ENCODE data around the gene MYO16. TPM values are rescaled to one million over a fixed set of nuclear protein-coding genes. Genes with fewer than 3 reads are reported as not detected.

Gene MYO16
- total and polyA plus RNA-seq, 2 of the 4 experiments (the other 2 are of a cell fraction) = under 0.01 to 0.03 TPM

DNA sequence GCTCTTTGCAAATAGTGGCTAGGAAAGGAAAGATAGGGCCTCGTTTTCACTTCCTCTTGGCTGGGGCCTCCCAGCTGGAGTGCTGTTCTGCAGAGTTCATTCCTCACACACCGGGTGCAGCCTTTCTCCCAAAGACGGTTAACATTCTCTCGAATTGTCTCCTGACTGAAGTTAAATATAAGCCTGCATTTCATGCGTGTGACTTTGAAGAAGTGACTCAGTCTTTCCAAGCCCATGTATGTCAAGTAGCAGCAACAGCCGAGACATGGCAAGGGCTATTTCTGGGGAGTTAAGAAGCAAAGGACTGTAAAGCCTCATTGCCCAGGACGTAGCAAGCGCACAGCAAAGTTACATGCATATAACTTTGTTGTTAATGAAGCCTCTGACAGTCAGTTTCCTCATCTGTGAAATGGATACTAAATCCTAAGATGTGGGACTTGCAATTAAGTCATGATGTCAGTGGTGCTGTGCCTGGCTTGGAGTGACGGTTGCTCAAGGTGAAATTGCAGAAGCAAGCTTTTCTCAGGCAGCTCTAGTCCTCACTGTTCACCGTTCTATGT, 502.4 kb downstream of the MYO16 start:
- no peak overlapping the region for H3K56ac ChIP-seq (ENCODE audit: extremely low read depth, insufficient read depth, low read length)
- H3K14ac ChIP-seq (replicated peaks; ENCODE audit: low read depth, low read length) = no peak overlapping the region
- in situ Hi-C loops (cut with MboI; ENCODE audit: low sequenced_read_pairs) (no loop called here), dilution Hi-C loops (cut with HindIII; ENCODE audit: low sequenced_read_pairs, unreplicated experiment) (no loop called here), intact Hi-C loops (cut with micrococcal nuclease) (no loop called here)
- H3K79me1 ChIP-seq (ENCODE audit: low read depth in 1 of 2, low read length in 2 of 2) = no peaks in the 10 kb centered on the region
- no peaks in the 10 kb centered on the region for H3K9me3 ChIP-seq (ENCODE audit: control insufficient read depth, insufficient read depth, low read length)
- no peak overlapping the region for H2AK5ac ChIP-seq (ENCODE audit: low read depth, low read length)
- no TSS peak for BruUV-seq (replicated peaks)
- peak; percentile 32; the same call in 1 of the 2 replicates for ATAC-seq (ENCODE audit: low read depth)
- no peak overlapping the region for H3K18ac ChIP-seq (ENCODE audit: low read depth, low read length)
- H3K9ac ChIP-seq (ENCODE audit: low read depth, low read length) = no peak overlapping the region
- no peak overlapping the region for H2BK5ac ChIP-seq (ENCODE audit: low read depth, low read length, poor library complexity, severe bottlenecking)
- no peak overlapping the region for H3K4me3 ChIP-seq (ENCODE audit: insufficient read depth, low read depth, low read length)
- H4K20me1 ChIP-seq (ENCODE audit: insufficient read depth, low read length) = no peaks in the 10 kb centered on the region
- 74% methylated on average over 6 of the region's 10 CpGs; no CpG with 5 or more reads in 1 of the 2 experiments for WGBS, 2 experiments (ENCODE audit: extremely low coverage in 2 of 2, insufficient read length in 1 of 2)
- H3K27me3 ChIP-seq (ENCODE audit: control insufficient read depth, insufficient read depth, low read length) = peaks cover 12% of the 10 kb centered on the region
- H3K9me1 ChIP-seq (ENCODE audit: insufficient read depth, low read length) = no peaks in the 10 kb centered on the region
- H2AFZ ChIP-seq (replicated peaks; ENCODE audit: low read length, poor library complexity) = peak overlapping the region; percentile 8
- no peak overlapping the region for H3K27ac ChIP-seq (ENCODE audit: insufficient read depth, low read length)
- TF ChIP-seq CEBPB (IDR thresholded peaks at IDR 0.05; ENCODE audit: low read depth, low read length) (no peak), MAFK (IDR thresholded peaks at IDR 0.05; ENCODE audit: low read depth, low read length) (no peak), NFE2L2 (IDR thresholded peaks at IDR 0.05; ENCODE audit: low read depth, low read length) (no peak), POLR2A (IDR thresholded peaks at IDR 0.05; ENCODE audit: low read depth, low read length) (no peak), MXI1 (IDR thresholded peaks at IDR 0.05; ENCODE audit: borderline replicate concordance, low read depth, low read length) (no peak), FOS (IDR thresholded peaks at IDR 0.05; ENCODE audit: low read depth, low read length) (no peak), RAD21 (IDR thresholded peaks at IDR 0.05; ENCODE audit: low read length) (no peak), RFX5 (IDR thresholded peaks at IDR 0.05; ENCODE audit: low read depth, low read length) (no peak), BHLHE40 (IDR thresholded peaks at IDR 0.05; ENCODE audit: low read depth, low read length) (no peak)
- TF ChIP-seq, protein P1, sequence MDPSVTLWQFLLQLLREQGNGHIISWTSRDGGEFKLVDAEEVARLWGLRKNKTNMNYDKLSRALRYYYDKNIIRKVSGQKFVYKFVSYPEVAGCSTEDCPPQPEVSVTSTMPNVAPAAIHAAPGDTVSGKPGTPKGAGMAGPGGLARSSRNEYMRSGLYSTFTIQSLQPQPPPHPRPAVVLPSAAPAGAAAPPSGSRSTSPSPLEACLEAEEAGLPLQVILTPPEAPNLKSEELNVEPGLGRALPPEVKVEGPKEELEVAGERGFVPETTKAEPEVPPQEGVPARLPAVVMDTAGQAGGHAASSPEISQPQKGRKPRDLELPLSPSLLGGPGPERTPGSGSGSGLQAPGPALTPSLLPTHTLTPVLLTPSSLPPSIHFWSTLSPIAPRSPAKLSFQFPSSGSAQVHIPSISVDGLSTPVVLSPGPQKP (IDR thresholded peaks at IDR 0.05; ENCODE audit: borderline replicate concordance, low read depth, low read length) = no peak
- TF ChIP-seq, protein P2, sequence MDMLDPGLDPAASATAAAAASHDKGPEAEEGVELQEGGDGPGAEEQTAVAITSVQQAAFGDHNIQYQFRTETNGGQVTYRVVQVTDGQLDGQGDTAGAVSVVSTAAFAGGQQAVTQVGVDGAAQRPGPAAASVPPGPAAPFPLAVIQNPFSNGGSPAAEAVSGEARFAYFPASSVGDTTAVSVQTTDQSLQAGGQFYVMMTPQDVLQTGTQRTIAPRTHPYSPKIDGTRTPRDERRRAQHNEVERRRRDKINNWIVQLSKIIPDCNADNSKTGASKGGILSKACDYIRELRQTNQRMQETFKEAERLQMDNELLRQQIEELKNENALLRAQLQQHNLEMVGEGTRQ (IDR thresholded peaks at IDR 0.05; ENCODE audit: low read depth, low read length) = no peak
- TF ChIP-seq, protein P3, sequence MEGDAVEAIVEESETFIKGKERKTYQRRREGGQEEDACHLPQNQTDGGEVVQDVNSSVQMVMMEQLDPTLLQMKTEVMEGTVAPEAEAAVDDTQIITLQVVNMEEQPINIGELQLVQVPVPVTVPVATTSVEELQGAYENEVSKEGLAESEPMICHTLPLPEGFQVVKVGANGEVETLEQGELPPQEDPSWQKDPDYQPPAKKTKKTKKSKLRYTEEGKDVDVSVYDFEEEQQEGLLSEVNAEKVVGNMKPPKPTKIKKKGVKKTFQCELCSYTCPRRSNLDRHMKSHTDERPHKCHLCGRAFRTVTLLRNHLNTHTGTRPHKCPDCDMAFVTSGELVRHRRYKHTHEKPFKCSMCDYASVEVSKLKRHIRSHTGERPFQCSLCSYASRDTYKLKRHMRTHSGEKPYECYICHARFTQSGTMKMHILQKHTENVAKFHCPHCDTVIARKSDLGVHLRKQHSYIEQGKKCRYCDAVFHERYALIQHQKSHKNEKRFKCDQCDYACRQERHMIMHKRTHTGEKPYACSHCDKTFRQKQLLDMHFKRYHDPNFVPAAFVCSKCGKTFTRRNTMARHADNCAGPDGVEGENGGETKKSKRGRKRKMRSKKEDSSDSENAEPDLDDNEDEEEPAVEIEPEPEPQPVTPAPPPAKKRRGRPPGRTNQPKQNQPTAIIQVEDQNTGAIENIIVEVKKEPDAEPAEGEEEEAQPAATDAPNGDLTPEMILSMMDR (conservative IDR thresholded peaks at IDR 0.05; ENCODE audit: low read depth, low read length) = no peak
- DNase-seq = peak; percentile 21
- H3K4me1 ChIP-seq (ENCODE audit: control insufficient read depth, insufficient read depth, low read length) = no peaks in the 10 kb centered on the region
- POLR2A ChIA-PET (ENCODE audit: unreplicated experiment) = no interaction called here
- H2BK20ac ChIP-seq (ENCODE audit: low read depth, low read length) = no peak overlapping the region
- CTCF ChIA-PET = no interaction called here
- no peak overlapping the region for H2AK9ac ChIP-seq (replicated peaks; ENCODE audit: low read depth, low read length, poor library complexity)
- H3K4me2 ChIP-seq (ENCODE audit: low read depth, low read length) = no peak overlapping the region
- H2BK15ac ChIP-seq (ENCODE audit: low read depth, low read length) = no peak overlapping the region
- no peaks in the 10 kb centered on the region for H3K36me3 ChIP-seq (ENCODE audit: control insufficient read depth, insufficient read depth, low read length)
- no peak overlapping the region for H2BK120ac ChIP-seq (ENCODE audit: low read depth, low read length)
- H3K4ac ChIP-seq (ENCODE audit: low read depth, low read length) = no peak overlapping the region
- H4K5ac ChIP-seq (ENCODE audit: low read depth, low read length) = no peak overlapping the region
- no peak overlapping the region for H3K23ac ChIP-seq (ENCODE audit: low read depth, low read length)
- no peak overlapping the region for H4K91ac ChIP-seq (ENCODE audit: insufficient read depth, low read depth, low read length)
- no peak overlapping the region for H4K8ac ChIP-seq (ENCODE audit: low read depth in 2 of 2, low read length in 2 of 2)
